ENCODE data around the gene TEX13D.

DNA sequence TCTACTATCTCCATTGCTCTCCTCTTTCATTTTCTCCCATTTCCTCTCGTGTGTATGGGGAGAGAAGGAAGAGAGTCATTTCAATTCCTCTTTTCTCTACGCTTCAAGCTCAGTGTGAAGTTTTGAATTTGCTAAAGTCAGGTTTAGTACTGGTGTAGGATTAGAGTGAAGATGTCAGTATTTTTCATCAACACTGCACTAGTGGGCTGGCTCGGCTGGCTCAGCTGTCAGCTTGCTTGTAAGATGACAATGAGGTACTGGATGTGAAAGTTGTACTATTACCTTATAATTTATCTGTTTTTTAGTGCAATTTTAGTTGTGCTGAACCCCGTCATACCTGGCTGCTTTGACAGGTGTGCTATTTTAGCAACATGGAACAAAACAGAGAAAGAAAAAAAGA lies 11.8 kb downstream of the TEX13D start:
- TF ChIP-seq SP1 (IDR thresholded peaks at IDR 0.05; ENCODE audit: low read depth) (no peak), EZH2 (IDR thresholded peaks at IDR 0.05) (no peak), RAD21 (IDR thresholded peaks at IDR 0.05; ENCODE audit: low read depth) (no peak)
- TF ChIP-seq, protein P1, sequence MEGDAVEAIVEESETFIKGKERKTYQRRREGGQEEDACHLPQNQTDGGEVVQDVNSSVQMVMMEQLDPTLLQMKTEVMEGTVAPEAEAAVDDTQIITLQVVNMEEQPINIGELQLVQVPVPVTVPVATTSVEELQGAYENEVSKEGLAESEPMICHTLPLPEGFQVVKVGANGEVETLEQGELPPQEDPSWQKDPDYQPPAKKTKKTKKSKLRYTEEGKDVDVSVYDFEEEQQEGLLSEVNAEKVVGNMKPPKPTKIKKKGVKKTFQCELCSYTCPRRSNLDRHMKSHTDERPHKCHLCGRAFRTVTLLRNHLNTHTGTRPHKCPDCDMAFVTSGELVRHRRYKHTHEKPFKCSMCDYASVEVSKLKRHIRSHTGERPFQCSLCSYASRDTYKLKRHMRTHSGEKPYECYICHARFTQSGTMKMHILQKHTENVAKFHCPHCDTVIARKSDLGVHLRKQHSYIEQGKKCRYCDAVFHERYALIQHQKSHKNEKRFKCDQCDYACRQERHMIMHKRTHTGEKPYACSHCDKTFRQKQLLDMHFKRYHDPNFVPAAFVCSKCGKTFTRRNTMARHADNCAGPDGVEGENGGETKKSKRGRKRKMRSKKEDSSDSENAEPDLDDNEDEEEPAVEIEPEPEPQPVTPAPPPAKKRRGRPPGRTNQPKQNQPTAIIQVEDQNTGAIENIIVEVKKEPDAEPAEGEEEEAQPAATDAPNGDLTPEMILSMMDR (IDR thresholded peaks at IDR 0.05 in 2 of 3, conservative IDR thresholded peaks at IDR 0.05 in 1 of 3; ENCODE audit: borderline replicate concordance in 1 of 3, insufficient read depth in 1 of 3, low read depth in 2 of 3, low read length in 2 of 3): no peak
